ENCODE data around the gene ZNF827. TPM values are rescaled to one million over a fixed set of nuclear protein-coding genes. Genes with fewer than 3 reads are reported as not detected.

The ZNF827 gene
- total and polyA plus RNA-seq, 10 donors, result 3.3 to 31.6 (median 16.1) TPM

- no peak for DNase-seq
- H3K9me3 ChIP-seq, result no peaks in the 10 kb centered on the region
- intact Hi-C loops (cut with DNase I; ENCODE audit: low total_unique reads), result no loop called here
- WGBS, 5 donors, result 73 to 87% (median 83%) methylated on average over 2 of the region's 2 CpGs
- peaks cover 0 to 7% (median 0%) of the 10 kb centered on the region in 6 donors for H3K4me1 ChIP-seq
- peaks cover 0 to 29% (median 3%) of the 10 kb centered on the region in 6 donors for H3K36me3 ChIP-seq
- TF ChIP-seq CTCF (IDR thresholded peaks at IDR 0.05 in 8 of 11, conservative IDR thresholded peaks at IDR 0.05 in 3 of 11), result no peak
- no peak for TF ChIP-seq POLR2AphosphoS5 (IDR thresholded peaks at IDR 0.05)
- TF ChIP-seq POLR2A (IDR thresholded peaks at IDR 0.05), result no peak
- no peak overlapping the region for H3K4me3 ChIP-seq
- no peak overlapping the region for H3K27ac ChIP-seq
- no peaks in the 10 kb centered on the region for H3K27me3 ChIP-seq (replicated peaks in 1 of 7)
Observed at GRCh38 chr4:145851511-145852201, 87.0 kb downstream of the ZNF827 start.

GRCh38 chr4:145847764-145848163 lies 90.9 kb downstream of the ZNF827 start:
- peaks cover 0 to 43% (median 4%) of the 10 kb centered on the region in 6 donors for H3K36me3 ChIP-seq
- H3K4me1 ChIP-seq, result peaks cover 2 to 20% (median 9%) of the 10 kb centered on the region in 6 donors
- H3K27ac ChIP-seq, result no peak overlapping the region
- TF ChIP-seq CTCF (IDR thresholded peaks at IDR 0.05 in 8 of 11, conservative IDR thresholded peaks at IDR 0.05 in 3 of 11) (no peak), POLR2A (IDR thresholded peaks at IDR 0.05) (no peak), POLR2AphosphoS5 (IDR thresholded peaks at IDR 0.05) (no peak)
- no peak overlapping the region for H3K4me3 ChIP-seq
- intact Hi-C loops (cut with DNase I; ENCODE audit: low total_unique reads), result no loop called here
- no peak for DNase-seq
- 60 to 77% (median 72%) methylated on average over 7 of the region's 7 CpGs for WGBS, 5 donors
- no peaks in the 10 kb centered on the region for H3K27me3 ChIP-seq (replicated peaks in 1 of 7)
- H3K9me3 ChIP-seq, result no peaks in the 10 kb centered on the region

GRCh38 chr4:145845118-145845517 lies 93.5 kb downstream of the ZNF827 start:
- intact Hi-C loops (cut with DNase I; ENCODE audit: low total_unique reads), result no loop called here
- Histone ChIP-seq H3K27ac (no peak overlapping the region), H3K9me3 (no peaks in the 10 kb centered on the region), H3K4me1 (peaks cover 2 to 30% (median 9%) of the 10 kb centered on the region in 6 donors), H3K4me3 (no peak overlapping the region), H3K27me3 (replicated peaks in 1 of 7) (no peaks in the 10 kb centered on the region), H3K36me3 (peaks cover 0 to 52% (median 5%) of the 10 kb centered on the region in 6 donors)
- no peak for DNase-seq
- 87 to 97% (median 92%) methylated on average over 4 of the region's 4 CpGs for WGBS, 5 donors
- TF ChIP-seq CTCF (IDR thresholded peaks at IDR 0.05 in 8 of 11, conservative IDR thresholded peaks at IDR 0.05 in 3 of 11), result no peak
- no peak for TF ChIP-seq POLR2AphosphoS5 (IDR thresholded peaks at IDR 0.05)
- TF ChIP-seq POLR2A (IDR thresholded peaks at IDR 0.05), result no peak

GRCh38 chr4:145843639-145844038 lies 95.0 kb downstream of the ZNF827 start:
- intact Hi-C loops (cut with DNase I; ENCODE audit: low total_unique reads), result no loop called here
- H3K4me1 ChIP-seq, result peaks cover 2 to 32% (median 9%) of the 10 kb centered on the region in 6 donors
- no peak overlapping the region for H3K4me3 ChIP-seq
- H3K27ac ChIP-seq, result no peak overlapping the region
- no peaks in the 10 kb centered on the region for H3K27me3 ChIP-seq (replicated peaks in 1 of 7)
- no peak for DNase-seq
- H3K36me3 ChIP-seq, result peaks cover 0 to 47% (median 3%) of the 10 kb centered on the region in 6 donors
- H3K9me3 ChIP-seq, result no peaks in the 10 kb centered on the region
- TF ChIP-seq POLR2A (IDR thresholded peaks at IDR 0.05), result no peak
- TF ChIP-seq POLR2AphosphoS5 (IDR thresholded peaks at IDR 0.05), result no peak
- TF ChIP-seq CTCF (IDR thresholded peaks at IDR 0.05 in 8 of 11, conservative IDR thresholded peaks at IDR 0.05 in 3 of 11), result no peak
- WGBS, 5 donors, result 36 to 54% (median 38%) methylated on average over 6 of the region's 6 CpGs

Measured in spleen (tissue), 11 donors.